SKM-1 treated with dmso at 0.1 percent for 144 hours (cell line): ENCODE results near the gene GRIA3.
"Not testable (repeated sequence)": the region's sequence is repeated elsewhere in the genome, so short reads cannot be mapped to it uniquely, and the experiment has no call there.

Experiments
- DNase-seq: peaks from one replicate; lab custom pipeline; 2025; ENCODE audit not compliant: unreplicated experiment; lab: John Stamatoyannopoulos, UW

GRIA3 gene

GRCh38 chrX:123454712-123455431 is 270.8 kb downstream of the GRIA3 start:
- no peak for DNase-seq

- no peak for DNase-seq
These were observed 271.6 kb downstream of the GRIA3 start for GRCh38 chrX:123455693-123456092.

GRCh38 chrX:123464709-123465108 is 280.6 kb downstream of the GRIA3 start:
- no peak for DNase-seq

GRCh38 chrX:123468481-123468880 is 284.4 kb downstream of the GRIA3 start:
- DNase-seq, result no peak

GRCh38 chrX:123475068-123475724 is 291.1 kb downstream of the GRIA3 start:
- DNase-seq, result no peak

DNA sequence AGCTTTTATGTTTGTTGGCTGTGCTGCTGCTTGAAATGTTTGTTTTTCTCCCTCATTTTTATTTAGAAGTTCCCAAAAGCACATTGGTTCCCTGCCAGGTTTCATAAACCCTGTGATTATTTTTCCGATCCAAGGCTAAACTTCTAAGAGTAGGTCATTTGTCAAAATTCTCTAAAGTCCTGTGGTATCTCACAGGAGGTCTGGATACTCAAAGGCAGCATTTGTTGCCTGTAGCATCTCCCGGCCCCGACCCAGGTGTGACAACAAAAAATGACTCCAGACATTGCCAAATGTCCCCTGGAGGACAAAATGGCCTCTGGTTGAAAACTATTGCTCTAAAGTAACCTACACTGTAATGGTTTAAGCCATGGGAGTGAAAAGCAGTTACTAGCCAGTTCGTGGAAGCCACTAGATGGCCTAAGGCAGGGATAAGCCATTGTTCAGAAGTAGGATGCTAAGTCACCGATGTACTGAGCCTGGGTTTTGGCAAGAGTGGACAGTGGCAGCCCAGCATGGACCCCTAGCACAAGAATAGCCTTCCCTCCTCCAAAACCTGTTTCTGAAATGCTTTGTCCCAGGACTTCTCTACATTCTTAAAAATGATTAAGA is 292.6 kb downstream of the GRIA3 start:
- DNase-seq, result no peak

DNA sequence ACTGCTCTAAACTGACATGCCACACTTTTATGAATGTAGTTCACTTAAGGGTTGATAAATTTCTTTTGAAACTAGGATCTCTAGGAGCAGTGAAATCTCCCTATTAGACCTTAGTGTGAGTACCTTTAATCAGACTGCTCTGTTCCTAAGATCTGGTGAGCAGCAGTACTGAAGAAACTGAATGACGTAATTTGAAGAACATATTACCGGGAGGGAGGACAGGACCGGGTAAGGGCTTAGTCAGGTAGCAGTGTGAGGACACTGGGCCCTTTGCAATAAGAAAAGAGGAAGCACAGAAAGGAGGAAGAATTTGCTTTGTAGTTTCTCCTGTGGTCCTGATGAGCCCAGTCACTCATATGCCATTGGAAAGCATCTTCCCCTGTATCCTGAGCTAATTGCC is 293.6 kb downstream of the GRIA3 start:
- DNase-seq, result peak; percentile 35

GRCh38 chrX:123481913-123482851 is 298.1 kb downstream of the GRIA3 start:
- DNase-seq, result no peak

- DNase-seq, result no peak
These were observed 302.2 kb downstream of the GRIA3 start for GRCh38 chrX:123486297-123486696.

DNA sequence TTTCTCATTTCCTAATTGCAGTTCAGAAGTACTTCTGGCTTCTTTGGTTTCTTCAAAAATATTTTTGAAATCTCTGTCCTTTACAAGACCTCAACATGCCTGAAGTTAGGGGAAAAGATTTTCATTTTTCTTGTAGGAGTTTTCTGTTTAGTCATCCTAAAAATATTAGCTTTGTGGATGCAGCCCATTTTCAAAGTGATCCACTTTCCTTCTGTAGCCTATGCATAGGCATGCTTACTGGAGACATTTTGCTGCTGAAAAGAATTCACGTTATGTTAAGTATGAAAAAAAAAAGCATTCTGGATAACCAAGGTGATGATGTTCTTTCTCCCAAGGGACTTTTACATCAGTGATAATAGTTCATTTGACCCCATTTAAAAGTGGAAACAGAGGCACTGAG is 303.2 kb downstream of the GRIA3 start:
- no peak for DNase-seq

DNA sequence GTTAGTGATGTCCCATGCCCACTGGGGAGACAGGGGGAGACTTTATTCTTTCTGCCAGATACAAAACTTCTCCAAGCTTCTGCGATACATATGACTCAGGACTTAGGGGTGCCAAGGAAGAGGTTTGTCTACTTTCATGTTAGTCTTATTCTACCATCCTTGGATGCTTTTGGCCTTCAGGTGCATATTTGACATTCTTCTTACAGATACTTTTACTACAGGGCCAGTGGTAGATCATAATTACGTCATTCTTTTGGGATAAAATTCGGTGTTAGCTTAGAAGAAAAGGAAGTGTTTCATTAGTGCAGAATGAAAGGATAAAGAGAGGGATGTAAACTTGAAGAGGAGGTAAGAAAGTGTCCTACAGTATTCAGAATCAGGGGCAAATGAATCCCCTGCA is 303.6 kb downstream of the GRIA3 start:
- DNase-seq, result no peak

DNA sequence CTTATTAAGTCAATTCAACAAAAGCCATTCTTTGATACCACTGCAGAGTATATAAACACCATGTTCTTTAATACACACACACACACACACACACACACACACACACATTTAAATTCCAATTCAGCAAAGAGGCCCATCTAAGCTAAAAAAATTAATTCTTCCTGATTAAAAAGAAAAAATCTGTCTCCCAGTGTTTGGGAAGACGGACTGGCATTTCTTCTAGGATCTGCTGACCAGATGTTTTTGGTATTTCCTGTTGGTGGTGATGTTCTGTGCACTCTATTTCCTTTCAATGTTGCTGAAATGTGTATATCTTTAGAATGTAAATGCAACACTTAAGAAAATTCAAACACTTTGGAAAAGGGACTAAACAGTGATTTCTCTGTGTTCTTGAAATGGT is 304.9 kb downstream of the GRIA3 start:
- no peak for DNase-seq

- no peak for DNase-seq
These were observed 309.8 kb downstream of the GRIA3 start for GRCh38 chrX:123493857-123494256.

- DNase-seq, result no peak
These were observed 315.7 kb downstream of the GRIA3 start for GRCh38 chrX:123499787-123500186.

- DNase-seq, result no peak
These were observed 320.0 kb downstream of the GRIA3 start for GRCh38 chrX:123504047-123504446.

DNA sequence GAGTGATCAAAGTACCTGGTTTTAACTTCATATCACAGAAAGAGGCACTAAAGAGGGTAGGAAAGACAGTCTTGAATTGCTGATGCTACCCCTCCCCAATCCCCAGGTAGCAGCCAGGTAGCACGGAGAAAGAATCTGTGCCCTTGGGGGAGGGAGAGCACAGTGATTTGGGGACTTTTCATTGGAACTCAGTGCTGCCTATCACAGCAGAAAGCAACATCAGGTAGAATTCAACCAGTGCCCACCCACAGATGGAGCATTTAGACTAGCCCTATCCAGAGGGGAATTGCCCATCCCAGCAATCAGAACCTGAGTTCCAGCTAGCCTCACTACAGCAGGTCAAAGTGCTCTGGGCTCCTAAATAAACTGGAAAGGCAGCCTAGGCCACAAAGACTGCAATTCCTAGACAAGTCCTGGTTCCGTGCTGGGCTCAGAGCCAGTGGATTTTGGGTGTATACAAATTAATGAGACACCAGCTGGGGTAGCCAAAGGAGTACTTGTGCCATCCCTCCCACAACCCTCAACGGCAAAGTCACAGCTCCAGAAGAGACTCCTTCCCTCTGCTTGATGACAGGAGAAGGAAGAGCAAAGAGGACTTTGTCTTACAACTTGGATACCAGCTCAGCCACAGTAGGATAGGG is 320.7 kb downstream of the GRIA3 start:
- no peak for DNase-seq

DNA sequence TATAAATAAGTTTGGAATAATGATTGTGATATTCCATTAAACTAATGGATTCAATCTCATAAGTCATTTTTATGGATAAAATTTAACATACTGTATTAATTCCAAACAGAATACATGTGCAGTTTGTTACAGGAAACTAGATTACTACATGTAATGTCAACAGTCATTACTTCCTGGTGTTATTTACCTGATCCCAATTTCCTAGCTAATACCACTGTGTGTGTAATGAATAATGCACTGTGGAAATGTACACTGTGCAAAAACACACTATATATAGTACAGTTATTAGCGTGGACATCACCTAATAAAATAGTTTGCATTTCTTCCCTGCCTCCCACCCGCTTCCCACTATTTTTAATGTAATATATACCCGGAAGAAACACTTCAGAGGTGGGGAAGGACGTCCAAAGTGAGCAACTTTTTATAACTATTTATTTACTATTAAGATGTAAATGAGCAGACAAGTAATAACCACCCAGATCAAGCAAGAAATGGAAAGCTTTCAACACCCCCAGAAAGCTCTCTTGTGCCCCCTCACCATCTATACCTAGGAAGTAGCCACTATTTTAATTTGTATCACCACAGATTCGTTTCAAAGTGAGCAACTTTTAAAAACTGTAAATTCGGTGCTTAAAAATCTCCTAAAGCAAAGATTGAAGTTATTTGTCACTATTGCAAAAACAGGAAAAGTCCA is 329.7 kb downstream of the GRIA3 start:
- no peak for DNase-seq

GRCh38 chrX:123514279-123514640 is 330.2 kb downstream of the GRIA3 start:
- DNase-seq, result not testable (repeated sequence)

DNA sequence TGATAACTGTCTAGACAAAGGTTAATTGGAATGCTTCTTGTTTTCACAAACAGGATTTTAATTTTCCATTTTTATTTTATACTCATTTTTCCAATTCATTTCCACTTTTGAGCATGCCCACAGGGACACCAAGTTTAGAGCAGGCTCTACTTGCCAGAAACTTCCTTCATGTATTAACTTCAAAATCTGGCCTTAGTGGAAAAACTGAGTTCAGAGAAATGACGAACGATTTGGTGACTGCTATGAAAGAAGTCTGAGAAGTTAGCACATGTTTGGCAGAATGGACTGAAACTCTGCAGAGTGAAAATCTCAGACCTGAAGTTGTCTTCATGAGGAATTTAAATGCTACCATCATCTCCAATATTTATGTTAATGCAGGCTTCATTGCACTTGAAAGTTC is 334.7 kb downstream of the GRIA3 start:
- no peak for DNase-seq

- no peak for DNase-seq
These were observed 341.1 kb downstream of the GRIA3 start for GRCh38 chrX:123525123-123525725.
